ENCODE data around the gene PDE7B.

Gene PDE7B

GRCh38 chr6:136037242-136037875 is 185.9 kb downstream of the PDE7B start:
- no peak for DNase-seq

GRCh38 chr6:136037876-136038460 is 186.5 kb downstream of the PDE7B start:
- DNase-seq, result no peak

- no peak for DNase-seq
These were observed 187.0 kb downstream of the PDE7B start for GRCh38 chr6:136038531-136038930.

GRCh38 chr6:136039185-136039584 is 187.7 kb downstream of the PDE7B start:
- no peak for DNase-seq

- DNase-seq, result no peak
These were observed 199.0 kb downstream of the PDE7B start for GRCh38 chr6:136050475-136050874.

GRCh38 chr6:136051140-136051775 is 199.8 kb downstream of the PDE7B start:
- DNase-seq, result peak; percentile 22 to 44

- no peak for DNase-seq
These were observed 200.5 kb downstream of the PDE7B start for GRCh38 chr6:136052031-136052430.

GRCh38 chr6:136058852-136059251 is 207.4 kb downstream of the PDE7B start:
- DNase-seq, result no peak

- no peak for DNase-seq
These were observed 207.8 kb downstream of the PDE7B start for GRCh38 chr6:136059308-136059707.

- no peak for DNase-seq
These were observed 208.6 kb downstream of the PDE7B start for GRCh38 chr6:136060052-136060451.

GRCh38 chr6:136060759-136061158 is 209.3 kb downstream of the PDE7B start:
- DNase-seq, result no peak

GRCh38 chr6:136061701-136062100 is 210.2 kb downstream of the PDE7B start:
- no peak for DNase-seq

GRCh38 chr6:136063096-136063495 is 211.6 kb downstream of the PDE7B start:
- no peak for DNase-seq

GRCh38 chr6:136066005-136066404 is 214.5 kb downstream of the PDE7B start:
- DNase-seq, result no peak

GRCh38 chr6:136067731-136068341 is 216.3 kb downstream of the PDE7B start:
- no peak for DNase-seq

- DNase-seq, result no peak
These were observed 217.6 kb downstream of the PDE7B start for GRCh38 chr6:136069119-136069518.

GRCh38 chr6:136070815-136071214 is 219.3 kb downstream of the PDE7B start:
- no peak for DNase-seq

- no peak for DNase-seq
These were observed 221.2 kb downstream of the PDE7B start for GRCh38 chr6:136072691-136073090.

- no peak for DNase-seq
These were observed 221.7 kb downstream of the PDE7B start for GRCh38 chr6:136073216-136073615.

- DNase-seq, result no peak
These were observed 225.0 kb downstream of the PDE7B start for GRCh38 chr6:136076496-136076895.

- DNase-seq, result no peak
These were observed 226.5 kb downstream of the PDE7B start for GRCh38 chr6:136077834-136078576.

- DNase-seq, result no peak
These were observed 228.4 kb downstream of the PDE7B start for GRCh38 chr6:136079701-136080565.

Measured in CD4-positive, alpha-beta T cell treated with Interleukin-4 for 1 hour (primary cell).